Fibroblast of lung (primary cell): ENCODE data around the gene GRIN3B. TPM values are rescaled to one million over a fixed set of nuclear protein-coding genes. Genes with fewer than 3 reads are reported as not detected.

Experiments
- DNase-seq, 2 donors: peaks; one replicate each; pipeline versions ENCODE4 v3.0.0 to v3.0.0-alpha.2; 2010; ENCODE audit warnings: low read depth in 2 of 2
- H2AFZ ChIP-seq: 2 replicates; pipeline ENCODE4 v1.5.1; 2012; ENCODE audit warnings: low read length, control low read depth, inconsistent platforms
- H3K27ac ChIP-seq: 2 replicates; pipeline ENCODE4 v1.5.1; 2011; ENCODE audit warnings: low read length, control low read depth; ENCODE audit not compliant: insufficient read depth
- H3K27me3 ChIP-seq: 2 replicates; pipeline ENCODE4 v1.5.1; 2011; ENCODE audit warnings: mild to moderate bottlenecking, low read length; ENCODE audit not compliant: control insufficient read depth, insufficient read depth
- H3K36me3 ChIP-seq: 2 replicates; pipeline ENCODE4 v1.5.1; 2011; ENCODE audit warnings: low read length; ENCODE audit not compliant: control insufficient read depth, insufficient read depth
- H3K4me1 ChIP-seq: 2 replicates; pipeline ENCODE4 v1.5.1; 2011; ENCODE audit warnings: low read length; ENCODE audit not compliant: control insufficient read depth, insufficient read depth; ENCODE audit errors: extremely low read depth
- H3K4me2 ChIP-seq: 2 replicates; pipeline ENCODE4 v1.5.1; 2011; ENCODE audit warnings: low read length, control low read depth; ENCODE audit not compliant: insufficient read depth; ENCODE audit errors: extremely low read depth
- H3K4me3 ChIP-seq, 4 experiments: fragments of 200-600 bp in 1 of 4; sonication (generic) in 1 of 4; replicated peaks in 1 of 4; 2 replicates each; pipeline ENCODE4 v1.5.1; 2011 to 2016; ENCODE audit warnings: low read length in 4 of 4, low read depth in 3 of 4, mild to moderate bottlenecking in 3 of 4, control low read depth in 2 of 4, inconsistent platforms in 1 of 4, mixed read lengths in 1 of 4; ENCODE audit not compliant: insufficient read depth in 1 of 4; ENCODE audit errors: control extremely low read depth in 1 of 4
- H3K79me2 ChIP-seq: 2 replicates; pipeline ENCODE4 v1.5.1; 2012; ENCODE audit warnings: mild to moderate bottlenecking, low read length, inconsistent platforms; ENCODE audit not compliant: control insufficient read depth, insufficient read depth
- H3K9ac ChIP-seq: 2 replicates; pipeline ENCODE4 v1.5.1; 2011; ENCODE audit warnings: mild to moderate bottlenecking, low read length, control low read depth; ENCODE audit not compliant: insufficient read depth
- H3K9me3 ChIP-seq: 2 replicates; pipeline ENCODE4 v1.5.1; 2012; ENCODE audit warnings: low read depth, low read length; ENCODE audit not compliant: control insufficient read depth, insufficient read depth
- H4K20me1 ChIP-seq: 2 replicates; pipeline ENCODE4 v1.5.1; 2011; ENCODE audit warnings: low read length; ENCODE audit not compliant: control insufficient read depth, insufficient read depth; ENCODE audit errors: extremely low read depth
- EZH2 ChIP-seq: IDR thresholded peaks from 2 replicates; pipeline ENCODE4 v1.5.1; 2012; ENCODE audit warnings: low read length, control low read depth, mild to moderate bottlenecking; ENCODE audit errors: missing control alignments
- polyA plus RNA-seq, 2 donors: library from polyadenylated mRNA; depleted of rRNA in 1 of 2; stranded (reverse) in 1 of 2; unstranded in 1 of 2; fragments of >200 nt; gene quantifications; 2 replicates each; pipeline ENCODE4 v1.2.1, GENCODE V29; 2011 to 2012; ENCODE audit warnings: missing spikeins in 1 of 2
- total RNA-seq: library from RNA; depleted of rRNA; stranded (reverse); fragments of >200 nt; gene quantifications from 2 replicates; pipeline ENCODE4 v1.2.1, GENCODE V29; 2014
- TF ChIP-seq, protein P1 (sequence below), 2 donors: IDR thresholded peaks in 1 of 2; conservative IDR thresholded peaks in 1 of 2; 1 replicate in 1 of 2; 2 replicates in 1 of 2; pipeline ENCODE4 v1.5.1; 2011 to 2012; ENCODE audit warnings: low read length in 2 of 2, control low read depth in 1 of 2, inconsistent platforms in 1 of 2, low read depth in 1 of 2, mild to moderate bottlenecking in 1 of 2

The GRIN3B gene
- total and polyA plus RNA-seq, 2 donors (not counting 1 experiment from before 2014, with no cell fraction given), result 0.12 to 0.66 TPM

DNA sequence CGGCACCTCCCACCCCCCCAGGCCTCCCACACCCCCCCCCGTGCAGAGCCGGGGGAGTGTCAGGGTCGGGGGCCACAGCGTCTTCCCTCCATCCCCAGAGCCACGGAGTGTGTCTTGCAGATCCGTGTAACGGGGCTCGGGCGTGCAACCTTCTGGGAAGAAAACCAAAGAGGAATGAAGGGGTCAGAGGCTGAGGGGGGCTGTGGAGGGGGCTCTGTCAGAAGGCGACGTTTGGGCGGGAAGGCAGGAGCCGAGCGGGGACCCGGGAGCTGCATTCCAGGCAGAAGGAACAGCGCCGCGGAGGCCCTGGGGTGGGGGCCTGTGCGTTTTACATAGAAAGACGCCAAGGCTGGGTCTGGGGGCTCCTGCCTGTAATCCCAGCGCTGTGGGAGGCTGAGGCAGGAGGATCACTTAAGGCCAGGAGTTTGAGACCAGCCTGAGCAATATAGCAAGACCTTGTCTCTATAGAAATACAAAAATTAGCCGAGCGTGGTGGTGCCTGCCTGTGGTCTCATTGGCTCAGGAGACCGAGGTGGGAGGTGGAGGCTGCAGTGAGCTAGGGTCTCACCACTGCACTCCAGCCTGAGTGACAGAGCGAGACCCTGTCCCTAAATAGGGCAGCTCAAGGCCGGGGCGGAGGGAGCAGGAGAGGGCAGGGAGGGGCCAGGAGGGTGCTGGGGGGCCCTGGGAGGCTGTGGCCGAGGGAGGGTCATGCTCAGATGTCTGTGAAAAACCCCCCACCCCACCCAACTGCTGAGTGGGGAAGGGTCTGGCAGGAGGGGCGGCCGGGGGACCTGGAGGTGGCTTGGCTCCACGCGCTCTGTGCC is 46.6 kb upstream of the GRIN3B start:
- TF ChIP-seq, protein P1, sequence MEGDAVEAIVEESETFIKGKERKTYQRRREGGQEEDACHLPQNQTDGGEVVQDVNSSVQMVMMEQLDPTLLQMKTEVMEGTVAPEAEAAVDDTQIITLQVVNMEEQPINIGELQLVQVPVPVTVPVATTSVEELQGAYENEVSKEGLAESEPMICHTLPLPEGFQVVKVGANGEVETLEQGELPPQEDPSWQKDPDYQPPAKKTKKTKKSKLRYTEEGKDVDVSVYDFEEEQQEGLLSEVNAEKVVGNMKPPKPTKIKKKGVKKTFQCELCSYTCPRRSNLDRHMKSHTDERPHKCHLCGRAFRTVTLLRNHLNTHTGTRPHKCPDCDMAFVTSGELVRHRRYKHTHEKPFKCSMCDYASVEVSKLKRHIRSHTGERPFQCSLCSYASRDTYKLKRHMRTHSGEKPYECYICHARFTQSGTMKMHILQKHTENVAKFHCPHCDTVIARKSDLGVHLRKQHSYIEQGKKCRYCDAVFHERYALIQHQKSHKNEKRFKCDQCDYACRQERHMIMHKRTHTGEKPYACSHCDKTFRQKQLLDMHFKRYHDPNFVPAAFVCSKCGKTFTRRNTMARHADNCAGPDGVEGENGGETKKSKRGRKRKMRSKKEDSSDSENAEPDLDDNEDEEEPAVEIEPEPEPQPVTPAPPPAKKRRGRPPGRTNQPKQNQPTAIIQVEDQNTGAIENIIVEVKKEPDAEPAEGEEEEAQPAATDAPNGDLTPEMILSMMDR (conservative IDR thresholded peaks at IDR 0.05 in 1 of 2, IDR thresholded peaks at IDR 0.05 in 1 of 2; ENCODE audit: low read depth in 1 of 2, low read length in 2 of 2), result no peak
- TF ChIP-seq EZH2, result no peak
- peaks cover 6% of the 10 kb centered on the region for H3K4me1 ChIP-seq
- DNase-seq, result no peak
- peaks cover 16% of the 10 kb centered on the region for H3K79me2 ChIP-seq
- no peak overlapping the region for H2AFZ ChIP-seq
- no peak overlapping the region for H3K4me2 ChIP-seq
- H3K27ac ChIP-seq, result no peak overlapping the region
- no peaks in the 10 kb centered on the region for H3K27me3 ChIP-seq
- no peaks in the 10 kb centered on the region for H3K9me3 ChIP-seq
- H3K9ac ChIP-seq, result no peak overlapping the region
- H4K20me1 ChIP-seq, result no peaks in the 10 kb centered on the region
- H3K36me3 ChIP-seq, result no peaks in the 10 kb centered on the region
- no peak overlapping the region for H3K4me3 ChIP-seq

DNA sequence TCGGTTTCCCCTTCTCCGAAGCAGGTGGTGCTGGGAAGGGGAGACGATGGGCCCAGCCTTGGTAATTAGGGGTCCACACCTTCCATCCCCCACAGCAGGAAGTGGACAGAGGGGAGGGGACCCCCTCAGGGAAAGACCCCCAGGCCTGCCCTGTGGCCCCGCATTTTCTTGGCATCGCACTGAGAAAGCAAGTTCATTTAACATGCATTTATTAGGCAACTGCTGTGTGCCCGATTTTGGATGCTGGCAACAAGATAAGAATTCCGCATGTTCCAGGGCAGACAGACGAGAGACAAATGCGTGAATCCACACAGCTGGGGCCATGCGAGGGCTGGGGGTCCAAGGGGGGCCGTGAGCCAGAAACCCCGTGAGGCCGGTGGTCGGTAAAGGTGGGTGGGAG is 45.9 kb upstream of the GRIN3B start:
- peaks cover 16% of the 10 kb centered on the region for H3K79me2 ChIP-seq
- no peaks in the 10 kb centered on the region for H3K27me3 ChIP-seq
- no peak for TF ChIP-seq EZH2
- no peak overlapping the region for H3K9ac ChIP-seq
- no peaks in the 10 kb centered on the region for H4K20me1 ChIP-seq
- no peak overlapping the region for H3K4me3 ChIP-seq
- H3K9me3 ChIP-seq, result no peaks in the 10 kb centered on the region
- H2AFZ ChIP-seq, result no peak overlapping the region
- no peaks in the 10 kb centered on the region for H3K36me3 ChIP-seq
- H3K4me1 ChIP-seq, result peaks cover 6% of the 10 kb centered on the region
- H3K4me2 ChIP-seq, result no peak overlapping the region
- DNase-seq, result no peak
- H3K27ac ChIP-seq, result no peak overlapping the region

DNA sequence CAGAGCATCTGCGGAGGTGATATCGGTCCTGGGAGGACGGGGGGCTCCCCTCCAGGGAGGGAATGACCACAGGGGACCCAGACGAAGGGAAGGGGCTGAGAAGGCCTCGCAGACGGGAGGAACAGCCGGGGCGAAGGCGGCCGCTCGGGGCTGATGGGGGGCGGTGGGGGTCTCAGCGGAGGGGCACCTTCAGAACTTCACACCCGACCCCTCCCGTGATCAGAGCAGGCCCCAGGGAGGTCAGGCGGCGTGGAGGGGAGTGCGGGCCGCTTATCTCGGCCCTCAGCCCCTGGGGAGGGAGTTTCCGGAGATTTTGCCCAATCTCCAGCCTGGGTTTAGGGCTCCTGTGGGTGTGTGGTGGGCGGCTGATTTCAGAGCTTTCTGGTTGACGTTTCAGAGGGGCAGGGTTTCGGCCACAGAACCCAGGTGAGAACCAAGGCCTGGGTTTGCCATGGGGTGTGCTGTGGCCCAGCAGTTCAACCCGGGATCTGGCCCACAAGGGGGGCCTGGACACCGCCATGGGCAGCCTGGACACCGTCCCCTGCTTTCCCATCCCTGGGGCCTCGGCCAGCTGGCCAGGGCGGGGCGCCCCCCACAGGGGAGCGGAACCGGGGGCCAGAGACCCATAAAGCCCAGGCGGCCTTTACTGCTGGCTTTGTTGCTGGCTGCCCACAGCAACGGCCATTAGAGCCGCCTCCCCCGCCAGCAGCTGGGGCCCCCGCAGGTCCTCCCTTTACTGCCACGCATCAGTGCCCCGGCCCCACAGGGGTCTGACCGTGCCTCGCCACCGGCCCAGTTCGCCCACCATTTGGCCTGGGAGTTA is 45.3 kb upstream of the GRIN3B start:
- DNase-seq, result no peak
- H3K79me2 ChIP-seq, result peaks cover 16% of the 10 kb centered on the region

More for the DNA sequence above, 45.3 kb upstream of the GRIN3B start:
- Histone ChIP-seq H3K4me2 (no peak overlapping the region), H3K4me1 (peaks cover 6% of the 10 kb centered on the region), H3K27ac (no peak overlapping the region), H3K27me3 (no peaks in the 10 kb centered on the region), H3K36me3 (no peaks in the 10 kb centered on the region), H3K9ac (no peak overlapping the region), H3K4me3 (no peak overlapping the region), H4K20me1 (no peaks in the 10 kb centered on the region), H2AFZ (no peak overlapping the region), H3K9me3 (no peaks in the 10 kb centered on the region)
- no peak for TF ChIP-seq EZH2
